ENCODE measurements around the gene MSL3.

Gene MSL3

GRCh38 chrX:11759461-11760311, 1.6 kb downstream of the MSL3 start:
- DNase-seq: peak; percentile 84

GRCh38 chrX:11760958-11761357, 2.9 kb downstream of the MSL3 start:
- DNase-seq: no peak

GRCh38 chrX:11764602-11765067, 6.6 kb downstream of the MSL3 start:
- DNase-seq: no peak

GRCh38 chrX:11765449-11765848, 7.4 kb downstream of the MSL3 start:
- DNase-seq: no peak

GRCh38 chrX:11766487-11766886, 8.4 kb downstream of the MSL3 start:
- DNase-seq: no peak

GRCh38 chrX:11768039-11768438, 10.0 kb downstream of the MSL3 start:
- DNase-seq: no peak

GRCh38 chrX:11770320-11770719, 12.3 kb downstream of the MSL3 start:
- DNase-seq: peak; percentile 41

GRCh38 chrX:11778230-11778629, 20.2 kb downstream of the MSL3 start:
- no peak for DNase-seq

GRCh38 chrX:11781133-11781532, 23.1 kb downstream of the MSL3 start:
- DNase-seq: no peak

GRCh38 chrX:11781734-11782370, 23.8 kb downstream of the MSL3 start:
- no peak for DNase-seq

GRCh38 chrX:11784543-11784942, 26.5 kb downstream of the MSL3 start:
- no peak for DNase-seq

- DNase-seq: no peak
Observed at GRCh38 chrX:11786862-11787261, 28.8 kb downstream of the MSL3 start.

- DNase-seq: no peak
Observed at GRCh38 chrX:11787564-11787963, 29.5 kb downstream of the MSL3 start.

- DNase-seq: no peak
Observed at GRCh38 chrX:11789809-11790208, 31.8 kb downstream of the MSL3 start.

- DNase-seq: no peak
Observed at GRCh38 chrX:11791090-11791489, 33.1 kb downstream of the MSL3 start.

- DNase-seq: no peak
Observed at GRCh38 chrX:11791537-11791936, 33.5 kb downstream of the MSL3 start.

- no peak for DNase-seq
Observed at GRCh38 chrX:11792461-11793421, 34.7 kb downstream of the MSL3 start.

GRCh38 chrX:11793734-11794133, 35.7 kb downstream of the MSL3 start:
- DNase-seq: no peak

GRCh38 chrX:11813341-11813740, 55.3 kb downstream of the MSL3 start:
- DNase-seq: no peak

All from NCI-H146 (cell line).